H7 (cell line): ENCODE measurements around the gene SMYD3. TPM values are rescaled to one million over a fixed set of nuclear protein-coding genes. Genes with fewer than 3 reads are reported as not detected.

Experiments
- DNase-seq: peaks from one replicate; pipeline ENCODE4 v3.0.0; 2012
- H3K27me3 ChIP-seq: 2 replicates; pipeline ENCODE4 v1.6.0; 2011; ENCODE audit warnings: mild to moderate bottlenecking, low read length; ENCODE audit not compliant: control insufficient read depth, insufficient read depth
- H3K36me3 ChIP-seq: replicated peaks from 2 replicates; pipeline ENCODE4 v1.5.1; 2011; ENCODE audit warnings: low read length; ENCODE audit not compliant: control insufficient read depth, insufficient read depth
- H3K4me3 ChIP-seq: 2 replicates; pipeline ENCODE4 v1.5.1; 2011; ENCODE audit warnings: low read depth, mild to moderate bottlenecking, control low read depth, low read length, moderate library complexity; ENCODE audit not compliant: insufficient read depth
- total RNA-seq: library from RNA; depleted of rRNA; stranded (reverse); fragments of >200 nt; shearing (Covaris generic); gene quantifications from 2 replicates; pipeline ENCODE4 v1.2.3, GENCODE V29; 2014

SMYD3 gene
- total RNA-seq, 1 experiment from 2014 or later = 31.0 TPM

GRCh38 chr1:246134789-246135188 lies 372.3 kb downstream of the SMYD3 start:
- no peaks in the 10 kb centered on the region for H3K36me3 ChIP-seq
- H3K27me3 ChIP-seq = no peaks in the 10 kb centered on the region
- no peak for DNase-seq
- no peak overlapping the region for H3K4me3 ChIP-seq

GRCh38 chr1:246131095-246131494 lies 376.0 kb downstream of the SMYD3 start:
- no peak for DNase-seq
- Histone ChIP-seq H3K36me3 (no peaks in the 10 kb centered on the region), H3K27me3 (no peaks in the 10 kb centered on the region), H3K4me3 (no peak overlapping the region)

GRCh38 chr1:246128494-246129069 lies 378.5 kb downstream of the SMYD3 start:
- H3K27me3 ChIP-seq = no peaks in the 10 kb centered on the region
- no peaks in the 10 kb centered on the region for H3K36me3 ChIP-seq
- no peak overlapping the region for H3K4me3 ChIP-seq
- DNase-seq = no peak

- H3K27me3 ChIP-seq = no peaks in the 10 kb centered on the region
- no peak overlapping the region for H3K4me3 ChIP-seq
- H3K36me3 ChIP-seq = no peaks in the 10 kb centered on the region
- no peak for DNase-seq
Measured at GRCh38 chr1:246126580-246126979, 380.5 kb downstream of the SMYD3 start.

GRCh38 chr1:246122071-246122470 lies 385.0 kb downstream of the SMYD3 start:
- Histone ChIP-seq H3K4me3 (no peak overlapping the region), H3K27me3 (no peaks in the 10 kb centered on the region), H3K36me3 (no peaks in the 10 kb centered on the region)
- no peak for DNase-seq

GRCh38 chr1:246121533-246121932 lies 385.5 kb downstream of the SMYD3 start:
- Histone ChIP-seq H3K4me3 (no peak overlapping the region), H3K27me3 (no peaks in the 10 kb centered on the region)

GRCh38 chr1:246117066-246117791 lies 389.9 kb downstream of the SMYD3 start:
- Histone ChIP-seq H3K36me3 (no peaks in the 10 kb centered on the region), H3K27me3 (no peaks in the 10 kb centered on the region), H3K4me3 (no peak overlapping the region)
- DNase-seq = peak; percentile 47

More at GRCh38 chr1:246121533-246121932, 385.5 kb downstream of the SMYD3 start:
- no peak for DNase-seq
- H3K36me3 ChIP-seq = no peaks in the 10 kb centered on the region

GRCh38 chr1:246114369-246114768 lies 392.7 kb downstream of the SMYD3 start:
- Histone ChIP-seq H3K36me3 (no peaks in the 10 kb centered on the region), H3K4me3 (no peak overlapping the region), H3K27me3 (no peaks in the 10 kb centered on the region)
- no peak for DNase-seq

- H3K4me3 ChIP-seq = no peak overlapping the region
- no peaks in the 10 kb centered on the region for H3K36me3 ChIP-seq
- no peak for DNase-seq
- no peaks in the 10 kb centered on the region for H3K27me3 ChIP-seq
Measured at GRCh38 chr1:246113555-246114095, 393.5 kb downstream of the SMYD3 start.

GRCh38 chr1:246111570-246111969 lies 395.5 kb downstream of the SMYD3 start:
- Histone ChIP-seq H3K4me3 (no peak overlapping the region), H3K27me3 (no peaks in the 10 kb centered on the region), H3K36me3 (no peaks in the 10 kb centered on the region)
- DNase-seq = no peak

GRCh38 chr1:246110343-246111219 lies 396.5 kb downstream of the SMYD3 start:
- DNase-seq = no peak
- Histone ChIP-seq H3K4me3 (no peak overlapping the region), H3K36me3 (no peaks in the 10 kb centered on the region)

GRCh38 chr1:246108278-246108925 lies 398.7 kb downstream of the SMYD3 start:
- no peaks in the 10 kb centered on the region for H3K27me3 ChIP-seq
- H3K4me3 ChIP-seq = no peak overlapping the region
- no peak for DNase-seq
- no peaks in the 10 kb centered on the region for H3K36me3 ChIP-seq

More at GRCh38 chr1:246110343-246111219, 396.5 kb downstream of the SMYD3 start:
- no peaks in the 10 kb centered on the region for H3K27me3 ChIP-seq

- no peak overlapping the region for H3K4me3 ChIP-seq
- H3K27me3 ChIP-seq = no peaks in the 10 kb centered on the region
- no peaks in the 10 kb centered on the region for H3K36me3 ChIP-seq
- DNase-seq = peak; percentile 15
Measured at GRCh38 chr1:246107516-246108277, 399.4 kb downstream of the SMYD3 start.
